ENCODE results near the gene TMEM80.

TMEM80 gene

DNA sequence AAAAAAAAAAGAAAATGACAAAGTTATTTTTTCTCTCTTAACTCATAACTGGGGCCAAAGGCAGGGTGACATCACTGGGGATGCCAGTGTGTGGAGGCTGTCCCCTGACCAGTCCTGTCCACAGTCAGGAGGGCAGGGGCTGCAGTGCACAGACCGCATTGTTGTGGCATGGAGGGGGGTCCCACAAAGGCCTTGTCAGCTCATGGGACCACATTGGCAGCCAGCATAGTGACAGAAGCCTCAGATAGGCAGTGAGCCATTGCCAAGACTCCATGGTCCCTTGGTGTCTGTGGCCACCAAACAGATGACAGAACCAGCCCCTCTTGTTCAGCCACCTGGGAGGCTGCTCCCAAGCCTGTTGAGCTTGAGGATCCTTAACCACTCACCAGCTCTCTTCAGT is 4.1 kb downstream of the TMEM80 start:
- DNase-seq (ENCODE audit: low spot score): no peak

DNA sequence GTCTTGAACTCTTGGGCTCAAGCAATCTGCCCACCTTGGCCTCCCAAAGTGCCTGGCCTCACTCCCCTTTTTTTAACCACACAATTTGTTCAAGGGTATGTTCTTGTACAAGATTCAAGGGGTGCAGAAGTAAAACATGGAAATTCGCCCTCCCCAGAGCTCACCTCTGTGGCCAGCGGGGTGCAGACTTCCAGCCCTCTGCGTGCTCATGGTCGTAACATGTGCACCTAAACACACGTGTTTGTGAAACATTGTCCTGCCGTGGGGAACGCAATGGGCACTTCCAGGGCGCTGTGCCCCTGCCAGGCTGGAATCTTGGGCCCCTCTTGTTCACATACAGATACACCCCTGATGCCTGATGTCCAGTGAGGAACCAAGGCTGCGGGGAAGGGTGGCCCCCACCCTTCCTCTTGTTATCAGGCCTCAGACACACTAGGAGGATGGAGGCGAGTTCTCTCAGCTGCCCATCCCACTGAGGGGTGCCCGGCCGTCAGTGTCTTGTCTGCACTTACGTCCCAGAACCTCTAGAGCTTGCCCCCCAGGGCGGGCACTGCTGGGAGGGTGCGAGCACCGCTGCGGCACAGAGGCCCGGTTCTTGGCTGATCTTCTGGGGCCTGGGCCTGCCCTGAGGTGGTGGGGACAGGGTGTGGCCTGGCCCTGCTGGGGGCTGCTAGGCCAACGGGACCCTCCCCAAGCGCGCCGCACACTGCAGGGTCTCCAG is 6.3 kb downstream of the TMEM80 start:
- DNase-seq (ENCODE audit: low spot score): no peak

GRCh38 chr11:702462-703461 is 7.1 kb downstream of the TMEM80 start:
- DNase-seq (ENCODE audit: low spot score): no peak

DNA sequence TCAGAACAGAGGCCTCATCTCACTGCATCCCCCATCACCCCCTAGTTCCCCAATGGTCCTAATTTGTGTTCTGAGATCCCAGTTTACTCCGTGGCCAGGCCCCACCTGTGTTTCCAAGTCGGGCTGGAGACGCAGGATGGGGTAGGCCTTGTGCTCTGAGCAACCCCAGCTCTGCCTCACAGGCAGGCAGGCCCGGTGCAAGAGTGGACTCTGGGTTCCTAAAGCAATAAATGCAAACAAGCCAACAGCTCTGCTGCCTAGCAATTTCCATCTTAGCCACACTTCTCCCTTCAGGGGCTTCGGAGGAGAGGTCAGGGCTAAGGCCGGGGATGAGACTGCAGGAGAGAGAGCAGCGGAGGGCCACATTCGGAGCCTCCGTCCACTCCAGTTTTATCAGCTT is 7.9 kb downstream of the TMEM80 start:
- no peak for DNase-seq (ENCODE audit: low spot score)

- DNase-seq (ENCODE audit: low spot score): no peak
Measured at GRCh38 chr11:704228-704674, 8.6 kb downstream of the TMEM80 start.

DNA sequence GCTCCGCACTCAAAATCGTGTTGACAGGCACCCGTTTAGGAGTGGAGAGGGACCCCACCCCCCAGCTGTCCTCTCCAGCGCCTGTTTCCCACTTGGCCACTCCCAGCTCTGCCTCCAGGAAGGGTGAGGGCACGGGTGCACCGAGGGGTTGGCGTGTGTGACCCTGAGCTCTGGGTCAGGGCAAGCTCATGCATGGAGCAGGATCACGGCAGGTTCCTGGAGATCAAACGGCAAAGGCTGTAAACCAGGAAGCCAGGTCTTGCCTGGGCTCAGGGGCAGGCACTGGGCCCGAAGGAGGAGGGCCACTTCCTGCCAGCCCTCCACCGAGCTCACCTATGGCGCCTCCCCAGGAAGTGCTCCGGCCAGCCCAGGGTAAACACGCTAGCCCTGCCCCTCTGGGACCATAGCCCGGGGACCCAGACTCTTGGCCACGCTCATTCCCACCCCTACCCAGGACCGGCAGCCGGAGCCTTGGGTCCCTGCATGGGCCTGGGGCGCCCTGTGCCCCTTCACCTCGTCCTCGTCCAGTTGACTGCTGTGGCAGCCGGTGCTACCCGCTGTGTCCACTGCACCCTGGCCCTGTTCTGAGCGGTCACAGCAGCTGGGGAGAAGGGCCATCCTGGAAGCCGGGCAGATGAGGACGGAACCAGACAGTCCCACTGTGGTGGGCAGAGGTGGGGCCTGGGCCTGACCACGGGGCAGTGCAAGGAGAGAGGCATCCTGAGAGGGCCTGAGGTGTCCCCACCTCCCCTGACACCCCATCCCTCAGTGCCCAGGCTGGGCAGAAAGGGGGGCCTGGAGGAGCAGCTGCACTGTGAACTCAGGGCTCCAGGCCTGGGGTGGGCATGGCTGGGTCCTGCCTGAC is 9.4 kb downstream of the TMEM80 start:
- no peak for DNase-seq (ENCODE audit: low spot score)

DNA sequence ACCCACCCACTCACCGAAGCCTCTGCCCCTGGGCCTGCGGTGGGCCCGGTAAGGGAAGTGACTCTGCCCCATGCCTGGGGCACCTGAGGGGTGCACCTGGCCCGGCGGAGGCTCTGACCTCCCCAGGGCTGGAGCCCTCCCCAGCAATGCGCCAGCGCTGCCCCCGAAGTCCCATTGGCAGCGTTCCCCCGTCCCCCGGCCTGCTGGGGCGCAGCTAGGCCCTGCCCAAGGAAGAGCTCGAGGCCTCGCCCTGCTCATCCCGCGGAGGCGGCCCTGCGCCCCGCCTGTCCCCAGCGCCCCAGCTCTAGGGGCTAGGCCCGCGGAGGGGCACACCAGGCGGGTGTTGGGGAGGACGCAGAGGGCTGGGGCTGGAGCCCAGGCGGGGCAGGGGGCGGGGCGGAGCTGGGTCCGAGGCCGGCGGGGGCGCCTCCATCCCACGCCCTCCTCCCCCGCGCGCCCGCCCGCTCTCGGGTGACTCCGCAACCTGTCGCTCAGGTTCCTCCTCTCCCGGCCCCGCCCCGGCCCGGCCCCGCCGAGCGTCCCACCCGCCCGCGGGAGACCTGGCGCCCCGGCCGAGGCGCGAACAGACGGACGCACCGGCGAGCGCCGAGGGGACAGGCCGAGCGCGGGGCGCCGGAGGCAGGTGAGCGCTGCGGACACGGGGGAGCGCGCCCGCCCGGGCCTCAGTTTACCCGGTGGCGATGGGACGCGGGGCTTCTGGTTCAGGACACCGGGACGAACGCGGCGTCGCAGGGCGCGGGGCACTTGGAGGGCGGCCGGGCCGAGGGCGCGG is 10.2 kb downstream of the TMEM80 start, which contains the start of gene EPS8L2:
EPS8L2 (plus strand) TSS at position 586 of the 793 bp plus-strand sequence. CDS start 3,177 bp downstream, outside the sequence.
- no peak for DNase-seq (ENCODE audit: low spot score)

DNA sequence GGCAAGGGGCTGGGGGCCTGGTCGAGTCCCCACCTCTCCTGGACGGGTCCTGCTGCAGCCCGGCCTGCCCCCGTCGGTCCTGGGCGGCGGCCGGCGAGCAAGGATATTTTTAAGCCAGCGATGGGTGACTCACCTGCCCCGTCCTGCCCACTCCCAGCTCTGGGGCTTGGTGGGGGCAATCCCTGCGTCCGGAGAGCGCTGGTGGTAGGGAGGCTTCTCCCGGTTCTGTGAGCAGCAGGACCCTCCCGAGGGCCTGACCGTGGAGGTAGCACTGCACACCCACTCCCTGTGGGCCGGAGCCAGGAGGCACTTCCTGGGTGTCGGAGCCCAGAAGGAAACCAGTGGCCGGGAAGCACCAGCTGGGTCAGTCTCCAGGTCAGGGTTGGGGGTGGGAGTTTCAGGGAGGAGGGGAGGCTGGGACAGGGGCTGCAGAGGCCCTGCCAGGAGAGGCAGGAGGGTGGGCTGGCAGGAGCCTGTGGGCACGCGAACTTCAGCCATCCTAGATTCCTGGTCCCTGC is 10.9 kb downstream of the TMEM80 start:
- no peak for DNase-seq (ENCODE audit: low spot score)

DNA sequence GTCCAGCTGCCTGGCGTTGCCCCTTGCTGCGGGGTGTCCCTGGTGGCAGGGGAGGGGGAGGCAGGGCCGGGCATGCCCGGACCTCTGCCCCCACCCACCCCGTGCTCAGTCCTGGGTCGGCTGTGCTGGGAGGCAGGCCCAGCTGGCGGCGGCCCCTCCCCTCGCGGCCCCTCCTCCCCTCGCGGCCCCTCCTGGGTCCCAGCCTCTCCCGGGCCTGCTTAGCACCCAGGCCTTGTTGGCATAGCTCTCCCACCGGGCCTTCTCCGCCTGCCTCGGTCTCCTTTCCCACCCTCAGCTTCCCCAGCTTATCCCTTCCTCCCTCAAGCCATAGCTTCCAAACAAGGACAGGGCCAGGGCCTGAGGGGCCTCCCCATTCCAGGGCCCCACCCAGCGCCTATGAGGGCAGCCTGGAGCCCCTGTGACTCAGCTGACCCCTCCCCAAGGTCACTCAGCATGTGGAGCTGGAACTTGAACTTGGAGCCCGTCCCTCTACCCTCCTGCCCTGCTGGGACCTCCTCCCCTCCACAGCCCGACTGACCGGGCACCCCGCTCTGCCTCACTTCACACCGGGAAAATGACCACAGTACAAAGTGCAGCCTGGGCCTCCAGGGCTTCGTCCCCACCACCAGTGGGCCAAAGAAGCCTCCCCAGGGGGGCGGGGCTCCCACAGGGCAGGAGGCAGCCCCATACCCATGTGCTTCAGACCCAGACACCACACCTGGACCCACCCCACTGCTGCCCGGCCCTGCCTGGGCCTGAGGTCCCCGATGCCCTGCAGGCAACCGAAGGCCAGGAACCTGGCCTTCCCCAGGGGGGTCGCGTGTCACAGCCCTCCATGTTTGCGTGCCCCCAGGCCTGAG is 11.6 kb downstream of the TMEM80 start:
- DNase-seq (ENCODE audit: low spot score): no peak

GRCh38 chr11:707817-708420 is 12.3 kb downstream of the TMEM80 start:
- no peak for DNase-seq (ENCODE audit: low spot score)

- DNase-seq (ENCODE audit: low spot score): no peak
Measured at GRCh38 chr11:708511-708910, 12.9 kb downstream of the TMEM80 start.

DNA sequence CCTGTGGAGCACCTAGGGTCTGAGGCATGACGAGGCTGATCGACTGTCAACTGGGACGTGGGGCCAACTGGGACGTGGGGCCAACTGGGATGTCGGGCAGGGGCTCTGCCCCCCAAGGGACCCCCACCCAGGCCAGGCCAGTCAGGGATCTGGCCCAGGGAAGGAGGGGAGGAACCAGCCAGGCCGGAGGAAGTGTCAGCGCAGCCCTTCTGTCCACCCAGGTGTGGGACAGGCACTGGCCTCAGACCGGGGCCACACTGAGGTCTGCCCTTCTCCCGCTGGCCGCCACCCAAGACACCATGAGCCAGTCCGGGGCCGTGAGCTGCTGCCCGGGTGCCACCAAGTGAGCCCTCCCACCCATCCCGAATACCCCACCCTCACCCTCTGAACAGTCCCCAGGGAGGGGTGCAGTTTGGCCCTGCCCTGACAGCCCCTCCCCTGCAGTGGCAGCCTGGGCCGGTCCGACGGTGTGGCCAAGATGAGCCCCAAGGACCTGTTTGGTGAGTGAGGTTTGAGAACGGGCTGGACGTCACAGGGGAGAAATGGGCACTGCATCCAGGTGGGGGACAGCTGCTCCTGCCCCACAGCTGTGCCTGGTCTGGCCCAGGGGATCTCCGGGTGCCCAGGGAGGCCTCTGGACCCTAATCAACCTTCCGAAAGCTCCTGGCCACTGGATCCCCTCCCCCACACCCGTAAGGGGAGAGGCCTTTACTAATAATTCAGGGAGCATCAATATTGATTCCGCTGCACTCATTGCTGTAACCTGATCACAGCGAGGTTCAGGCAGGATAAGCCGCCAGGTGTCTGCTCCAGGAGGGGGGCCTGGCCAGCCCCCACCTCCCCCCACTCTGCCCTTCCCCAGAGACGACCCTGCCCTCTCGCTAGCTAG is 13.7 kb downstream of the TMEM80 start:
- DNase-seq (ENCODE audit: low spot score): no peak

GRCh38 chr11:714436-714835 is 18.8 kb downstream of the TMEM80 start:
- DNase-seq (ENCODE audit: low spot score): no peak

- DNase-seq (ENCODE audit: low spot score): no peak
Measured at GRCh38 chr11:719214-720016, 23.8 kb downstream of the TMEM80 start.

GRCh38 chr11:720017-720641 is 24.5 kb downstream of the TMEM80 start:
- DNase-seq (ENCODE audit: low spot score): no peak

GRCh38 chr11:720642-721246 is 25.1 kb downstream of the TMEM80 start:
- DNase-seq (ENCODE audit: low spot score): no peak
